Stimulated activated CD4-positive, alpha-beta T cell treated with anti-CD3 and anti-CD28 coated beads, Interleukin-15, amount 100 ng/mL, for 1 hour (primary cell): ENCODE measurements around the gene RANBP17.
"Not testable (repeated sequence)": the region's sequence is repeated elsewhere in the genome, so short reads cannot be mapped to it uniquely, and the experiment has no call there.

Experiments
- DNase-seq, 2 donors: peaks; one replicate each; pipeline ENCODE4 v3.0.0-alpha.2; 2020; ENCODE audit warnings: low read depth in 1 of 2, low spot score in 1 of 2

Gene RANBP17

GRCh38 chr5:170861917-170862766 lies at the start of gene RANBP17:
Gene RANBP17, plus strand, starts transcription at chr5:170862018.
- no peak for DNase-seq

DNA sequence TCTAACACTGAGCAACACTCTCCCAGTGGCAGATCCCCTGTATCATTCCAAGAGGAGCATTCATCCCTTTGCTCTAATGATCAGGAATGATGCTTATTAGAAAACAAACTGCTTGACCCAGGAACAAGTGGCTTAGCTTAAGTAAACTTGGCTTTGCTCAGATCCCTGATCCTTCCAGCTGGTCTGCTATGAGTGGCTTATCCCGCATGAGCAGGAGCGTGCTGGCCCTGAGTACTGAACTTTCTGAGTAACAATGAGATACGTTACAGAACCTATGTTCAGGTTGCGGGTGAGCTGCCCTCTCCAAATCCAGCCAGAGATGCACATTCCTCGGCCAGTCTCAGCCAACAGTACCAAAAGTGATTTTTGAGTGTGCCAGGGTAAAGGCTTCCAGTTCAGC lies 48.6 kb upstream of the RANBP17 start:
- no peak for DNase-seq

GRCh38 chr5:170817195-170817594 lies 44.6 kb upstream of the RANBP17 start:
- no peak for DNase-seq

- DNase-seq: no peak
These were observed 43.6 kb upstream of the RANBP17 start for GRCh38 chr5:170818232-170818631.

DNA sequence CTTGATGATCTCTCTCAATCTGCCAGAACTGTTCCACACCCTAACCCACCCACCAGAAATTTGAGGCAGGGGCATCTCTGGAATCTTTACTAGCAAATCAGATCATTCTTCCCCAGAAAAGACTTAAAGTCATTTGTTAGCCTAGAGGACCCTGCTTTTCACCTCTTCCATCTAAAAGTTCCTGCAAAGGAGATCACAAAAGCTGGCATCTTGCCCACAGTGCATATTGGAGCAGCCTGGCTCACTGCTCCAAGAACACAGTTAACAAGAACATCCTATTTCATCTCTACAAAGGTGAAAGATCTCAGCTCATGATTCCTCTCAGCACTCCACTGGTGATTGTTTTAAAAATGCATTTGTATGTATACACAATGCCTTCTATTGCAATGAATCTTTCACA lies 42.0 kb upstream of the RANBP17 start:
- no peak for DNase-seq

GRCh38 chr5:170821257-170821800 lies 40.5 kb upstream of the RANBP17 start:
- DNase-seq: no peak

- DNase-seq: no peak
These were observed 35.7 kb upstream of the RANBP17 start for GRCh38 chr5:170826117-170826516.

GRCh38 chr5:170832241-170832640 lies 29.6 kb upstream of the RANBP17 start:
- DNase-seq: no peak

GRCh38 chr5:170833981-170834380 lies 27.8 kb upstream of the RANBP17 start:
- not testable (repeated sequence) for DNase-seq

GRCh38 chr5:170836226-170836625 lies 25.6 kb upstream of the RANBP17 start:
- DNase-seq: no peak

DNA sequence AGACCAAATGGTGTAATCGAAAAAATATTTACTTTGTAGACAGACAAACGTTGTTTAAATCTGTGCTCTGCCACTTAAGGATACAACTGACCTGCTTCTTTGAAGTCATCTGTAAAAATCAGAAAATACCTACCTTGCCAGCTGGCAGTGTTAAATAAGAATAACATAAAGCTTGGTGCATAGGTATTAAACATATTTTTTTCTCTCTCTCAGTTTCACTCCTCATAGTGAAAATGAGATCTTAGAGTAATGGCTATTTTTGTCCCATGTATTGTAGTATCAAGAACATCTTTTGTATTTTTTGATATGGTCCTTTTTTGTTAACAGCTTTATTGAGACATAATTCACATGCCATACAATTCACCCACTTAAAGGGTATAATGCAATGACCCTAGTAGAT lies 17.9 kb upstream of the RANBP17 start:
- no peak for DNase-seq

- DNase-seq: no peak
These were observed 17.2 kb upstream of the RANBP17 start for GRCh38 chr5:170844651-170845050.

GRCh38 chr5:170846416-170846815 lies 15.4 kb upstream of the RANBP17 start:
- DNase-seq: no peak

GRCh38 chr5:170846846-170847245 lies 15.0 kb upstream of the RANBP17 start:
- DNase-seq: no peak

DNA sequence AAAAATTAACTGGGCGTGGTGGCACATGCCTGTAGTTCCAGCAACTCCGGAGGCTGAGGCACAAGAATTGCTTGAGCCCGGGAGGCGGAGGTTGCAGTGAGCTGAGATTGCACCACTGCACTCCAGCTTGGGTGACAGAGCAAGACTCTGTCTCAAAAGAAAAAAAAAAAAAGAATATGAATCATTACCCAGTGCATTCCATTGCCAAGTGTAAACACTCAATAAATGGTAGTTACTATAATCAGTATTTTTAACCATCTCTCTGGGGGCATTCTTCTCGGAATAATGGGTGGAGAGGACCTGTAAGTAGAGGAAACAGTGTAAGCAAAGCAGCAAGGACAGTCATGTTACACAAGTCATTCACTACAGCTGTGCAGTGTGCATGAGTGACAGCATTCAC lies 13.8 kb upstream of the RANBP17 start:
- DNase-seq: no peak

DNA sequence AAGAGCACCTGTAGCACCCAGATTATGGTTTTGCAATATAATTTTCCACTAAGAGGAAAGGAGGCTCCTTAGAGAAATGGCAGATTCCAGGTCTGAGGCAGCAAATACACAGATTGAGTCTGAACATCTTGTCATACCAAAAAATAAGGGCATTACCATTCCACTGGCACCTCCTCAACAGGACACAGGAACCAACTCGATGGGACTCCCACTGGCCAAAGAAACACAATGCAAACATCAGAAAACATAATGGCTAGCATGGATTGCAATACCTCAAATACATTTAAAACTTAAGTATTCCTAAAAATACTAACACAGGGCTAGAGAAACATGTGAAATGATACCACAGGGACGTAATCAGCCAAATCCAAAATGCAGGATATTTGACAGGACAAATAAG lies 12.4 kb upstream of the RANBP17 start:
- DNase-seq: no peak

DNA sequence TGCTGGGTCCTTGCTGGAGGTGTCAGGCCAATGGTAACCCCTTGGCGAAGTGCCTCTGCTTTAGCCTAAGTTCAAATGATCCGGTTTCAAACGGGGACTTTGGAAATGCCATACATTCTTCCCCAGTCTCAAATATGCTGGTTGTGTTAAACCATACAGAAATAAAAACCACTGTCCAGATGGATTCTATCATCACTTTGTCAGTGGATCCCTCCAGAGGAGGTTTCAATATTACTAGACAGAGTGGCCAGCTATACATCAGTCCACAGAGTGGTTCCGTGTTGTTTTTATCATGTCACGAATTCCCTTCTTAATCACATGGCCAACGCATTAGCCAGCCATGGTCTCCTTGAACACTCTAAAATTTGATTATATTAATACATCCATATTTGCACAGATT lies 7.3 kb upstream of the RANBP17 start:
- no peak for DNase-seq

- DNase-seq: no peak
These were observed 4.8 kb upstream of the RANBP17 start for GRCh38 chr5:170857066-170857465.

GRCh38 chr5:170860415-170860814 lies 1.4 kb upstream of the RANBP17 start:
- no peak for DNase-seq

- DNase-seq: no peak
These were observed 776 bp upstream of the RANBP17 start for GRCh38 chr5:170860818-170861666.

DNA sequence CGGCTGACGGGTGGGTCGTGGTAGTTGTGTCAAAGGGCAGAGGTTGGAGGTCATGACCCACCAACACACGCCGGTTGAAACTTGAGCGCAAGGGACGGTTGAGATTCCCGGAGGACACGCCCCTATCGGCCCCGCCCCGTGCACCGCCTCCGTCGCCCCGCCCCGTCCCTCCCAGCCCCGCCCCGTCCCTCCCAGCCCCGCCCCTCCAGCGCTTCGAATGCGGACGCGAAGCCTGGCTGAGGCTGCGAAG lies 226 bp upstream of the RANBP17 start:
- DNase-seq: no peak

- no peak for DNase-seq
These were observed 1.8 kb downstream of the RANBP17 start for GRCh38 chr5:170863646-170864045.
